Body of pancreas (tissue), 4 donors: ENCODE data around the gene FLYWCH2.

Experiments
- CTCF ChIP-seq, 7 experiments: fragments of 450-650 bp in 4 of 7; fragments of 200-600 bp in 3 of 7; sonication (generic) in 3 of 7; IDR thresholded peaks; one replicate each; pipeline ENCODE4 v1.5.1; 2016 to 2019; ENCODE audit warnings: antibody characterized with exemption in 7 of 7
- POLR2A ChIP-seq, 3 donors: fragments of 450-650 bp; IDR thresholded peaks; one replicate each; pipeline ENCODE4 v1.6.1; 2016; ENCODE audit warnings: antibody characterized with exemption in 3 of 3, mild to moderate bottlenecking in 2 of 3

- TF ChIP-seq POLR2A (IDR thresholded peaks at IDR 0.05) (no peak), CTCF (IDR thresholded peaks at IDR 0.05) (no peak)
Measured at GRCh38 chr16:2898831-2899563, 16.0 kb downstream of the FLYWCH2 start.
